Activated T-cell treated with anti-CD3 and anti-CD28 coated beads for 4 hours (primary cell): ENCODE measurements around the gene ETF1.

Source experiments
- DNase-seq: peaks from one replicate; pipeline ENCODE4 v3.0.0-alpha.2; 2020

Gene ETF1

DNA sequence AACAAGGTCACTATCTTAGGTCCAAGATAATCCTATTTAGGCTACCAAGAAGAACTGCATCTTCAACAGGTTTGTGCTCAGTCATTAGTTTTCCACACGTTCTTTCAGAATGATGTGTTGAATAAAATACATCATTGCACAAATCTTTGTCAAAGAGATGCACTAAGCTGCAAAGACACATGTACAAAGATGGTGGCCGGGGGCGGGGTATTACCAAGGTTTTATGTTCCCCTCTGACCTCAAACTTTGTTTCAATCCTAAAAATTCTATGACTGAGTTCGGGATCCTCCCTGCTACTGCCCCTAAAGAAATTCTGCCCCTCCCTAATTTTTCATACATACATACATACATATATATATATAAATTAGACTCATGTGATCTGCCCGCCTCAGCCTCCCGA is 17.9 kb upstream of the ETF1 start:
- no peak for DNase-seq

- DNase-seq: no peak
These were observed 16.9 kb upstream of the ETF1 start for GRCh38 chr5:138559937-138560336.

GRCh38 chr5:138557677-138558076 is 14.6 kb upstream of the ETF1 start:
- DNase-seq: no peak

DNA sequence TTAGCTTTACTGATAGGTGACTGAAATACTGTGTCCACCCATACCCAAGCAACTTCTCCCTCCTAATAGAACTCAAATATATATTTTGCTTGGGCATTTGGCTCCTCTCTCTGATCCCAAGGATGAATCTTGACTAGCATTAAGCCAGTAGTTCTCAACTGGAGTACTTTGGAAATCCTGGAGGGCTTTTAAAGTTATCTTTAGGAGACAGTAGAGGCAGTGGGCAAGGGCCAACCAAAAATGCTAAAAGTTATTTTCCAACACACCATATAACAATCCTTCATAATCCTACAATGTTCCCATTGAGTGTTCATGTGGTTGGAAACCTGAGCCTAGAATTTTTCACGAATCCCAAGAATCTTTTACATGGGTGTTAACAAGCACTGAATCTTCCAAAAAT is 11.1 kb upstream of the ETF1 start:
- DNase-seq: no peak

DNA sequence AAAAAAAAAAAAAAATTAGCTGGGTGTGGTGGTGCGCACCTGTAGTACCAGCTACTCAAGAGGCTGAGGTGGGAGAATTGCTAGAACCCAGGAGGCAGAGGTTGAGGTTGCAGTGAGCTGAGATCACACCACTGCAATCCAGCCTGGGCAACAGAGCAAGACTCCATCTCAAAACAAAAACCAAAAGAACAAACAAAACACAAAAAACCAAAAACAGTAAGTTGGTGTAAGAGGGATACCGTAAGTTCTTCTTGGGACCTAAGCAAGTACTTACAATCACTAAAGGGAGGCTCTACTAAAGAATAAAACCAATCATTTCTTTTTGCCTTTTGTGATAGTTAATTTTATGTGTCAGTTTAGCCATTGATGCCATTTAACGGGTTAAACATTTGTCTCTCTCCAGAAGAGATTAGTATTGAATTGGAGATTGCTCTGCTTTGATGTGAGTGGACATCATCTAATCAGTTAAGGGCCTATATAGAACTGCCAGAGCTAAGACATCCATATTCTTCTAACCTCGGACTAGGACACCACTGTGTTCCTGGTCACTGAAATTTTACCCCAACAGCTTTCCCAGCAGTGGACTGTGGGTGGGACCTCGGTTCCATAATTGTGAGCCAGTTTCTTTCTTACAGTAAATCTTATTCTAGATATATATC is 10.5 kb upstream of the ETF1 start:
- no peak for DNase-seq

- no peak for DNase-seq
These were observed 9.6 kb upstream of the ETF1 start for GRCh38 chr5:138552657-138553056.

GRCh38 chr5:138549414-138549813 is 6.4 kb upstream of the ETF1 start:
- no peak for DNase-seq

- no peak for DNase-seq
These were observed 3.0 kb upstream of the ETF1 start for GRCh38 chr5:138545919-138546562.

GRCh38 chr5:138544181-138545134 is 1.4 kb upstream of the ETF1 start:
- DNase-seq: no peak

DNA sequence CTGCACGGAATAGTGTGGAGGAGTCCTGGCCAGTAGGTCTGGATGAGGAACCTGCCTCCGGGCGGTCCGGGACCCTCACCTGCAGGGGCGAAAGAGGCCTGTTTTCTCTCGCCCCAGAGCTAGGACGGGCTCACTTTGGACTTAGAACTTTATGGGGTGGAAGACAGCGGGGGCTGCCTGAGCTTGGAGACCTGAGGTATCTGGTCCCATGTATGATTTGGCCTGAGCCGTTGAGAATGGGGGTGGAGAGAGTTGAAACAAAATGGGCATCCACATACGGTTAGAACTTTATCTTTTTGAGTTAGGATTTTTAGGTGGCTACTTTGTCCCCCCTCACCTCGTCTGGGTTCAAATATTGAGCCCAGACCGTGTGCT is 681 bp upstream of the ETF1 start:
- no peak for DNase-seq

GRCh38 chr5:138542180-138542955 is 668 bp downstream of the ETF1 start:
- DNase-seq: peak; percentile 5

DNA sequence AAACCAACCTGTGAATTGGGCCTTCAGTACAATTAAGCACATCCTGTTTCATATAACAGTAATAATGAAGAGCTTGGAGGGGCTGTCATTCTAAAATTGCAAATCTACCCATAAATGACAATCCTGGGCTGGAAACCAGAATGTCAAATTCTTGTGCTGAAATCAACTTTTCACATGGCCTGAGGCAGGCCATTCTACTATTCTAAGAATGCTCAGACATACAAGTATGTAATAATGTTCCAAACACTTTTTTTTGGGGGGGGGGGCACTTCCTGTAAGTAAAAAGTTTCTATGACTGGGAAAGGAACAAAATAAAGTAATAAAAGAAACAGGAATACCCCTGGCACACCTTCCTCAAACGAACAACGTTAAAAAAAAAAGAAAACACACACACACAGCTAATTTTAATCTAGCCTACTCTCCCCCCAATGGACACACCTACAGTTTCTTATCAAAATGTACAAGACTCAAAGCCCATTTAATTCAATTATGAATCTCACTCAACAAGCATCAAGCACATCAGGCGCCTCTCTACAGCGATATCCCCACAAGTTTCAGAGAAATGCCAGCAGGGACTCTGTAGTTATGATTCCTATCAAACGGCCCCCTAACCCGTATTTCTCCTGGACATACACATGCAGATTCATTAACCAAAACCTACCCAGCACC is 1.4 kb downstream of the ETF1 start:
- DNase-seq: no peak

DNA sequence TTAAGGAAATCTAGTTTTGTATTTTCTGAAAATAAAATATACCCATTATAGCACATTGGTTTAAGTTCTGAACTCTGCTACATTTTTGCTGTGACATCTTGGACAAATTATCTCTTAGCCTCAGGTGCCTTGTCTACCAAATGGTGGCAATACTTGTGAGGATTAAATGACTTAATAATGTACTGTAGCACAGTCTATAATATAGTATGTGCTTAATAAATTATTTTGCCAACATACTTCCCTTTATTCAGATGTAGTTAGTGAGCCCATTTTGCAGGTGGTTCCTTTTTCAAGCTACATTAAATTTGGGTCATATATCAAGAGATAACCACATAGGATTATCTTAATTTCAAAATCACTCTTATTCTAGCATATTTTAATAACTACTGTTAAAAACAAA is 3.2 kb downstream of the ETF1 start:
- no peak for DNase-seq

DNA sequence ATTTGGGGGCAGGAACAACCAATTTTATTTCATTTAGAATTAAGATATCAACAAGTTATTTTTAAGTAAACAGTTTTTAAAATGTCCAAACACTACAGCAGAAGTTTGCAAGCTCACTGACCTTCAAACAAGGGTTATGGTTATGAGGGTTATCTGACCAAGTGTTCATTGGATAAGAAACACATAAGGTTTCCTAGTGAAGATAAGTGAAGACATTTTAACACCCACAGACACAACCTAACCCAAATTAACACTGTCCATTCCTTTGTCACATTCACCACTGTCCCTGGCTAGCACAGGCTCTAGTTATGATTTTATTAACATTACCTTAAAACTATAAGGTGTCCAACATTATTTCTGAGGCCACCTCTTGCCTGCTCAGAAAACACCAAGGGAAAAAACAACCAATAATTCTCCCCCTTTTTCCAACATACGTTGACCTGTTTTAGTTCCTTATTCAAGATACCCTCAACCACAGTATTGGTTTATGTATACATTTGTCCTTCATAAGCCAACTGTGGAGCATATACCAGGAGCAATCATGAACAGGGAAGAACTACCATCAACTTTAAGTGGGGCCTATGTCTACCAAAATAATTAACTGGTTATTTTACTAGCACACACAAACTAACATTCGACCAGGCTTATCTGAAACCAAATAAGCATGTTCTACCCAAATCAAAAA is 4.0 kb downstream of the ETF1 start:
- DNase-seq: no peak

GRCh38 chr5:138536665-138537315 is 6.2 kb downstream of the ETF1 start:
- DNase-seq: no peak

DNA sequence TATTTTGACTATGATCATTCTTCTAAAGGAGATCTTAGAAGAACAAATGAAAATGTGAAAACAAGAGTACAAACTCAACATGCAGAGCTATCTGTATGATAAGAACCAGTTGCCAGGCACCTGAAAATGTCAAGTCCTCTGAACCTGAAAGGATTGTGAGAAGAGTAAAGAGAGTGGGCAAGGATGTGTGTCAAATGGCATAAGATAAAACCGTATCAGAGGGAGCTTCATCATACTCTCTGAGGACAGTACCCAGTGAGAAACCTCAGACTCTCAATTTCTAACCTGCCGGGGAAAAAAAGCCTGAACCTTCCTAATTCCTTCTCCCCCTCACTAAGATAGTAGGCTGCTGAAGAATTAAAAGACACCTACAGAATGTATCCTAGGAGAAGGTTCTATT is 6.8 kb downstream of the ETF1 start:
- DNase-seq: no peak

GRCh38 chr5:138533973-138534941 is 8.8 kb downstream of the ETF1 start:
- no peak for DNase-seq

DNA sequence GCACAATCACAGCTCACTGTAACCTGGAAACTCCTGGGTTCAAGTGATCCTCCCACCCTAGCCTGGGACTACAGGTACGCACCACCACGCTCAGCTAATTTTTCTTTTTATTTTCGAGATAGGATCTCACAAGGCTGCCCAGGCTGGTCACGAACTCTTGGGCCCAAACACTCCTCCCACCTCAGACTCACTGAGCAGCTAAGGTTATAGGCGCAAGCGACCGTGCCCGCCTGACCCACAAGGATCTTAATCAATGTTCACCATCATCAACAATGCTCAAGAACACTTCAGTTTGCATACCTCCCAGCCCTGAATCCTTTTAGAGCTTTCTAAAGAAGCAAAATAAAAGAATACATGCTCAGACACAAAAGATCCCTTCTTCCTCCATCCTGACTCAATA is 13.2 kb downstream of the ETF1 start:
- DNase-seq: no peak

DNA sequence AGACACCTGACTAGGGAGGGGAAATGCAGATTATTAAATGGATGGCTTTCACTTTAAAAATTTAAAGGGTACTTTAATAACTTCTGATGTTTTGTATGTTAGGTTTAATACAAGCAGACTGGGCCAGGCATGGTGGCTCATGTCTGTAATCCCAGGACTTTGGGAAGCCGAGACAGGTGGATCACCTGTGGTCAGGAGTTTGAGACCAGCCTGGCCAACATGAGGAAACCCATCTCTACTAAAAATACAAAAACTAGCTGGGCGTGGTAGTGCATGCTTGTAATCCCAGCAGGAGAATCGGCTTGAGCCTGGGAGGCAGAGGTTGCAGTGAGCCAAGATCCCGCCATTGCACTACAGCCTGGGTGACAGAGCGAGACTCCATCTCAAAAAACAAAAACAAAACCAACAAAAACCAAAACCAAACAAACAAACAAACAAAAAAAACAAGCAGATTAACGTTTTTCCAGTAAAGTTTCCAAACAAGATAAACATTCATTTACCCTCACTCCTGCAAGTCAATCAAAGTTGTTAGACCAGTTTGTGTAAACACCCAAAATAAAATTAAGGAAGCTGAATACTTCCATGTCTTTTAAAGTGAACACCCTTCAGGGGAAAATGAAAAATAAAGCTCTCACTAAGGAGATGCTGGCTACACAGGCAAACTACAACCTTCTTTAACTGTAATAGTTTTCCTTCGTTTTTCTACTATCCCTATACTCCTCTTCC is 14.1 kb downstream of the ETF1 start:
- no peak for DNase-seq
